Measurements from ENCODE around the gene PDCD4. TPM values are rescaled to one million over a fixed set of nuclear protein-coding genes. Genes with fewer than 3 reads are reported as not detected.

PDCD4 gene
- total and polyA plus RNA-seq, 2 donors (not counting 3 experiments of a cell fraction or from before 2014, with no cell fraction given): 14.4 to 47.9 TPM

- Histone ChIP-seq H4K20me1 (replicated peaks; ENCODE audit: control insufficient read depth, extremely low read depth, insufficient read depth, low read length) (no peaks in the 10 kb centered on the region), H3K9me1 (replicated peaks; ENCODE audit: control insufficient read depth, extremely low read depth, insufficient read depth, low read length) (no peaks in the 10 kb centered on the region), H3K27ac (ENCODE audit: insufficient read depth, low read depth, low read length) (no peak overlapping the region), H3K4me3 (replicated peaks in 1 of 3; ENCODE audit: insufficient read depth in 1 of 3, low read depth in 1 of 3, low read length in 3 of 3) (no peak overlapping the region), H3K9ac (replicated peaks; ENCODE audit: extremely low read depth, insufficient read depth, low read length) (no peak overlapping the region), H3K4me2 (ENCODE audit: insufficient read depth, low read length) (no peak overlapping the region), H2AFZ (ENCODE audit: low read depth, low read length) (no peak overlapping the region), H3K9me3 (replicated peaks; ENCODE audit: control insufficient read depth, insufficient read depth, low read length) (no peaks in the 10 kb centered on the region), H3K79me2 (ENCODE audit: control insufficient read depth, insufficient read depth, low read length) (no peaks in the 10 kb centered on the region), H3K36me3 (ENCODE audit: control insufficient read depth in 2 of 2, extremely low read depth in 1 of 2, insufficient read depth in 2 of 2, low read length in 2 of 2) (peaks cover 0 to 4% of the 10 kb centered on the region in 2 experiments), H3K27me3 (ENCODE audit: control insufficient read depth in 2 of 2, insufficient read depth in 2 of 2, low read length in 2 of 2) (no peaks in the 10 kb centered on the region), H3K4me1 (ENCODE audit: control insufficient read depth, extremely low read depth, insufficient read depth, low read length) (no peaks in the 10 kb centered on the region)
- intact Hi-C loops (cut with micrococcal nuclease) (no loop called here), dilution Hi-C loops (cut with MboI; ENCODE audit: extremely low pct_ligation_motif_present, low sequenced_read_pairs) (no loop called here)
- CTCF ChIA-PET: interaction anchor here (1.3 to 1.6 kb wide), 2 partner anchors 11 to 141 kb away, joined by 3 to 11 read pairs; no protein-coding TSS in a partner anchor
- no peak for FAIRE-seq
- DNase-seq (ENCODE audit: low read depth, low spot score): no peak
- POLR2A ChIA-PET: no interaction called here
- TF ChIP-seq POLR2AphosphoS5 (IDR thresholded peaks at IDR 0.05; ENCODE audit: insufficient read depth, low read depth, low read length) (no peak), GATA2 (IDR thresholded peaks at IDR 0.05; ENCODE audit: insufficient read depth, insufficient read length, low read depth, low read length) (no peak), FOS (IDR thresholded peaks at IDR 0.05; ENCODE audit: borderline replicate concordance, insufficient read depth, low read length) (no peak), JUN (IDR thresholded peaks at IDR 0.05; ENCODE audit: borderline replicate concordance, insufficient read depth, insufficient read length, low read depth) (no peak), CTCF (IDR thresholded peaks at IDR 0.05; ENCODE audit: extremely low read depth in 1 of 2, insufficient read depth in 1 of 2, low read depth in 1 of 2, low read length in 2 of 2) (no peak), MAX (IDR thresholded peaks at IDR 0.05; ENCODE audit: insufficient read depth, insufficient read length) (no peak), POLR2A (IDR thresholded peaks at IDR 0.05; ENCODE audit: low read depth, low read length) (no peak), EZH2 (IDR thresholded peaks at IDR 0.05; ENCODE audit: borderline replicate concordance, low read depth, low read length, severe bottlenecking) (no peak), MYC (IDR thresholded peaks at IDR 0.05; ENCODE audit: low read depth, low read length) (no peak)
- BruUV-seq (replicated peaks): no TSS peak
These were observed 15.8 kb downstream of the PDCD4 start for GRCh38 chr10:110887560-110887959.

Data from endothelial cell of umbilical vein (primary cell).